RWPE1 (cell line): Measurements from ENCODE around the gene PVALB.

ENCODE experiments used
- CTCF ChIA-PET: fragments of 350-600 bp; sonication (Branson Sonifier 250); formaldehyde crosslinking; extraction: SDS; loops from one replicate; lab custom pipeline; 2021; lab: Yijun Ruan, JAX
- POLR2A ChIA-PET: fragments of 400-600 bp; formaldehyde crosslinking; extraction: SDS; loops from one replicate; lab custom pipeline; 2020; ENCODE audit warnings: antibody characterized with exemption; ENCODE audit not compliant: low non-redundant PET; lab: Yijun Ruan, JAX
- DNase-seq: peaks from one replicate; pipeline ENCODE4 v3.0.0; 2012; ENCODE audit warnings: low spot score
- H3K27ac ChIP-seq: fragments of 450-650 bp; 2 replicates; pipeline ENCODE4 v1.5.1; 2017
- CTCF ChIP-seq: fragments of 450-650 bp; conservative IDR thresholded peaks from 2 replicates; pipeline ENCODE4 v1.5.1; 2017; ENCODE audit warnings: low read depth, mild to moderate bottlenecking

The PVALB gene

DNA sequence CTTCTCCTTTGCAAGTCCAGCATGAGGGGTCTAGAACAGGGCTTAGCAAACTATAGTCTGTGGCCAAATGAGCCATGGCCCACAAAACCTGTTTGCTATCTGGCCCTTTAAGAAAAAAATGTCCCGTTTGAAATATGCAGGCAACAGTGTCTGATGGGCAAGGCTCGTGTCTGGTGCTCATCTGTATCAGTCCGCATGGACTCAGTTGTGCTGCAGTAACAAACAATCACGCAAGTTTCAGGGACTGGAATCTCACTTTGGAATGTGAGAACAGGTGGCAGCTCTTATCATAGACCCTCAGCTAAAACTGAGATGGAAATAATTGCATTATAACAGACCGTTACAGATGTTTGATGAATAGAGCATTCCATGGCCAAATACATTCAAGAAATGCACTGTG is 19.1 kb upstream of the PVALB start:
- CTCF ChIA-PET = interaction anchor here (1.8 kb wide), 1 partner anchor 20 kb away, joined by 8 read pairs; no protein-coding TSS in a partner anchor
- POLR2A ChIA-PET = no interaction called here
- no peak for DNase-seq
- H3K27ac ChIP-seq = no peak overlapping the region
- no peak for TF ChIP-seq CTCF

- H3K27ac ChIP-seq = no peak overlapping the region
- TF ChIP-seq CTCF = no peak
- no peak for DNase-seq
- ChIA-PET CTCF (interaction anchor here (0.6 kb wide), 1 partner anchor 67 kb away, joined by 3 read pairs; no protein-coding TSS in a partner anchor), POLR2A (no interaction called here)
Observed at GRCh38 chr22:36833073-36833472, 16.2 kb upstream of the PVALB start.

DNA sequence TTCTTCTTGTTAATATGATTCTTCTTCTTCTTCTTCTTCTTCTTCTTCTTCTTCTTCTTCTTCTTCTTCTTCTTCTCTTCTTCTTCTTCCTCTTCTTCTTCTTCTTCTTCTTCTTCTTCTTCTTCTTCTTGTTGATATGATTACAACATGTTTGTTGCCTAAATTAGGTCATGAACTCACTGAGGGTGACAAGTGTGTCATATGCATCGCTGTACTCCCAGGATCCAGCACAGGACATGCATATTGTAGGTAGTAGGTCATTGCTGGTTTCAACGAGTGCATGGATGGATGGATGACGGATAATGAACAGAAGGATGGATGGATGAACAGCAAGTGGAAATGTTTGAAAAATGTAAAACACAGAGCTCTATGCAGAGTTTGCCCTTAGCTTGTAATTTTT is 14.9 kb upstream of the PVALB start:
- DNase-seq = no peak
- CTCF ChIA-PET = interaction anchor here (0.5 to 0.7 kb wide), 2 partner anchors 146 to 1102 kb away, joined by 3 to 5 read pairs; no protein-coding TSS in a partner anchor
- H3K27ac ChIP-seq = no peak overlapping the region
- POLR2A ChIA-PET = no interaction called here
- TF ChIP-seq CTCF = no peak

DNA sequence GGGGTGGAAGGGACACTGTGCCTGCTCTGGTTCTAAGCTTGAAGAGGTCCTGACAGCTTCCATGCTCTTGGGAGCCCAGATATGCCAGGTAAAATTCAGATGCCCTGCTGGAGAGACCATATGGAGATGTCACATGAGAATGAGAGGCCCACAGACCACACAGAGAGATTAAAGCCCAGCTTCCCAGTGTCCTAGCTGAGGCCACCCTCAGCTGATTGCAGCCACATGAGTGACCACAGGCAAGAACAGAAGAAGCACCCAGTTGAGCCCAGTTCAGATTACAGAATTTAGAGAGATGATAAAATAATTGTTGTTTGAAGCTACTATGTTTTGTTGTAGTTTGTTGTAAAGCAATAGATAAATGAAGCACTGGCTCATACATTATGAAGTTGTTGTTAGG is 14.4 kb upstream of the PVALB start:
- ChIA-PET POLR2A (no interaction called here), CTCF (interaction anchor here (0.5 to 0.7 kb wide), 2 partner anchors 146 to 1101 kb away, joined by 3 to 5 read pairs; no protein-coding TSS in a partner anchor)
- TF ChIP-seq CTCF = no peak
- DNase-seq = no peak
- H3K27ac ChIP-seq = no peak overlapping the region

DNA sequence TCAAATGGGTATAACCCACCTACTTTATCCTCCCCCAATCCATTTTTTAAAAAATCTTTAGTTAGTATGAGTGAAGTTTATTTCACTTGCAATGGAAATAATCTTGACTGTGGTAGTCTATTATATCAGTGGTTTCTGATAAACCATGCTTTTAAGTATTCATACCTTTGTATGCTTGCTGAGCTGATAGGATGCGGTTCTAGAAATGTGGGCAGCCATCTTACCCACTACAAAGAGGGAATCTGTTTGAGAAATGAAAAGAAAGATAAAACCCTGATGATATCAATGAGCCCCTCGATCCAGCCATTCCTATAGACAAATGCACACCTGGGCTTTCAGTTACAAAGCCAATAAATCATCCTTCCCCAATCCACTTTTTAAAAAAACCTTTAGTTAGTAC is 13.8 kb upstream of the PVALB start:
- H3K27ac ChIP-seq = no peak overlapping the region
- DNase-seq = no peak
- ChIA-PET POLR2A (no interaction called here), CTCF (no interaction called here)
- TF ChIP-seq CTCF = no peak

DNA sequence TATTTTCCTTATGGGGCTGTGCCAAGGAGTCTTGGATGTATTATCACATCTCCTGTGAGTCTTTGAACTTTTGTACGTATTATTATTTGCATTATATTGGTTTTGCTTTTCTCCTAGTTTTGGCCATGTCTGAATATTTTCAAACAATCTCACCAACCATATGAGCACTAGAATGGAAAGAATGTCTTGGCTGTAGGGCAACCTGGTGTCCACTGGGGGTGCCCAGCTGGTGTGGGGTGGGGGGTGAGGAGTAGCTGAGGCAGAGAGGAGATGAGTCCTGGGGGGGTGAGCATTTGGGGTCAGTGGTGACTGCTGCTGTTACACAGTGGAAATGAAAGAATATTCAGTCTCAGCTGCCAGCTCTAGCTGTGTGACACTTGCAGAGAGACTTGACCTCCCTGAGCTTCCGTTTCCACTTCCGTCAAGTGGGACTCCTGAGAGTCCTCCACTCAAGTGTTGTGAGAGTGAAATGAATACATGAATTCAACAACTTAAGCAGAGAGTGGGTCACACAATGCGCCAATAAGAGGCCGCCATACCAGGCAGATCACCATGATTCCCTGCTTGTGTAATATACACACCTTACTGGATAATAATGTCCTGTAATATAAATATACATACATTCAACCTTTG is 12.7 kb upstream of the PVALB start:
- DNase-seq = no peak
- no peak overlapping the region for H3K27ac ChIP-seq
- no peak for TF ChIP-seq CTCF
- ChIA-PET POLR2A (no interaction called here), CTCF (no interaction called here)
